Activated CD4-positive, alpha-beta T cell treated with anti-CD3 and anti-CD28 coated beads, Interleukin-2, Interleukin-6, amounts not matched to agents 100 ng/mL and 50 ng/mL, durations not matched to agents 16 hours and 8 hours (primary cell): ENCODE results near the gene PITPNC1.
"Not testable (repeated sequence)": the region's sequence is repeated elsewhere in the genome, so short reads cannot be mapped to it uniquely, and the experiment has no call there.

Experiments used
- DNase-seq: peaks from one replicate; pipeline ENCODE4 v3.0.0-alpha.2; 2020

PITPNC1 gene

GRCh38 chr17:67632141-67632540, 255.1 kb downstream of the PITPNC1 start:
- DNase-seq, result no peak

GRCh38 chr17:67633751-67634211, 256.7 kb downstream of the PITPNC1 start:
- DNase-seq, result no peak

- DNase-seq, result no peak
Observed at GRCh38 chr17:67635681-67636080, 258.6 kb downstream of the PITPNC1 start.

- no peak for DNase-seq
Observed at GRCh38 chr17:67636312-67636711, 259.2 kb downstream of the PITPNC1 start.

GRCh38 chr17:67636834-67637520, 259.9 kb downstream of the PITPNC1 start:
- DNase-seq, result no peak

- DNase-seq, result no peak
Observed at GRCh38 chr17:67637901-67638641, 261.0 kb downstream of the PITPNC1 start.

GRCh38 chr17:67638871-67639270, 261.8 kb downstream of the PITPNC1 start:
- no peak for DNase-seq

- DNase-seq, result no peak
Observed at GRCh38 chr17:67639555-67639954, 262.5 kb downstream of the PITPNC1 start.

GRCh38 chr17:67639979-67640378, 262.9 kb downstream of the PITPNC1 start:
- DNase-seq, result no peak

- no peak for DNase-seq
Observed at GRCh38 chr17:67642488-67642887, 265.4 kb downstream of the PITPNC1 start.

GRCh38 chr17:67644061-67644460, 267.0 kb downstream of the PITPNC1 start:
- DNase-seq, result no peak

GRCh38 chr17:67645195-67645594, 268.1 kb downstream of the PITPNC1 start:
- DNase-seq, result not testable (repeated sequence)

- no peak for DNase-seq
Observed at GRCh38 chr17:67646472-67646871, 269.4 kb downstream of the PITPNC1 start.

GRCh38 chr17:67647482-67647881, 270.4 kb downstream of the PITPNC1 start:
- DNase-seq, result no peak

- no peak for DNase-seq
Observed at GRCh38 chr17:67648032-67648905, 271.2 kb downstream of the PITPNC1 start.

GRCh38 chr17:67648906-67649295, 271.8 kb downstream of the PITPNC1 start:
- not testable (repeated sequence) for DNase-seq

GRCh38 chr17:67649891-67650290, 272.8 kb downstream of the PITPNC1 start:
- no peak for DNase-seq

GRCh38 chr17:67651218-67651579, 274.1 kb downstream of the PITPNC1 start:
- DNase-seq, result not testable (repeated sequence)

- no peak for DNase-seq
Observed at GRCh38 chr17:67652433-67652832, 275.4 kb downstream of the PITPNC1 start.

- DNase-seq, result no peak
Observed at GRCh38 chr17:67655478-67656148, 278.5 kb downstream of the PITPNC1 start.

GRCh38 chr17:67656494-67657203, 279.6 kb downstream of the PITPNC1 start:
- no peak for DNase-seq

- DNase-seq, result no peak
Observed at GRCh38 chr17:67657596-67657995, 280.5 kb downstream of the PITPNC1 start.
